ENCODE results near the gene NKAIN2.

GRCh38 chr6:123768921-123769320, 34.7 kb upstream of the NKAIN2 start:
- no peak for TF ChIP-seq NRF1 (conservative IDR thresholded peaks at IDR 0.05 in 1 of 2, IDR thresholded peaks at IDR 0.05 in 1 of 2)
- no peak for TF ChIP-seq POU5F1 (IDR thresholded peaks at IDR 0.05; ENCODE audit: borderline replicate concordance, low read depth, low read length, partially characterized antibody)
- no peak for TF ChIP-seq CHCHD3 (CRISPR knock-in tag; IDR thresholded peaks at IDR 0.05)
- TF ChIP-seq CTCF (IDR thresholded peaks at IDR 0.05 in 2 of 3, conservative IDR thresholded peaks at IDR 0.05 in 1 of 3; ENCODE audit: insufficient read depth in 2 of 3, low read depth in 1 of 3, low read length in 3 of 3), result no peak
- no peak for TF ChIP-seq RAD21 (CRISPR knock-in tag; conservative IDR thresholded peaks at IDR 0.05 in 1 of 2, IDR thresholded peaks at IDR 0.05 in 1 of 2)
- TF ChIP-seq JUNB (CRISPR knock-in tag; conservative IDR thresholded peaks at IDR 0.05), result no peak
- TF ChIP-seq ELK1 (CRISPR knock-in tag; IDR thresholded peaks at IDR 0.05), result no peak
- TF ChIP-seq ZNF280B (CRISPR knock-in tag; IDR thresholded peaks at IDR 0.05), result no peak
- TF ChIP-seq POLR2A (conservative IDR thresholded peaks at IDR 0.05), result no peak
- no peak for TF ChIP-seq SP2 (IDR thresholded peaks at IDR 0.05; ENCODE audit: extremely low read depth, low read depth, low read length, poor library complexity, severe bottlenecking)
